ENCODE results near the gene SLC25A51. TPM values are rescaled to one million over a fixed set of nuclear protein-coding genes. Genes with fewer than 3 reads are reported as not detected.

SLC25A51 gene
- total and polyA plus RNA-seq, 4 donors = 6.2 to 30.1 (median 17.3) TPM

- 94 to 96% methylated on average over 4 of the region's 4 CpGs for WGBS, 2 donors
- TF ChIP-seq CTCF (IDR thresholded peaks at IDR 0.05; ENCODE audit: control extremely low read depth, extremely low read depth) = no peak
- H3K4me3 ChIP-seq = no peak overlapping the region
- ATAC-seq (ENCODE audit: insufficient read depth, low FRiP score) (no peak), DNase-seq (no peak)
- peaks cover 6 to 19% (median 9%) of the 10 kb centered on the region in 5 donors for H3K4me1 ChIP-seq (ENCODE audit: control insufficient read depth in 5 of 5, insufficient read depth in 5 of 5, low read length in 5 of 5)
- no peak overlapping the region for H3K27ac ChIP-seq (ENCODE audit: low read depth in 1 of 2, low read length in 1 of 2)
- H3K27me3 ChIP-seq (ENCODE audit: control insufficient read depth in 3 of 3, insufficient read depth in 3 of 3, low read length in 2 of 3) = no peaks in the 10 kb centered on the region
- no peaks in the 10 kb centered on the region for H3K9me3 ChIP-seq (ENCODE audit: control insufficient read depth in 4 of 4, insufficient read depth in 3 of 4, low read length in 3 of 4)
- H3K9ac ChIP-seq (ENCODE audit: insufficient read depth in 1 of 2, low read length in 2 of 2) = no peak overlapping the region
- no peaks in the 10 kb centered on the region for H3K36me3 ChIP-seq (ENCODE audit: control insufficient read depth in 4 of 4, insufficient read depth in 4 of 4, low read length in 4 of 4)
Measured at GRCh38 chr9:37905776-37906175, 1.8 kb upstream of the SLC25A51 start.

- H3K4me3 ChIP-seq = no peak overlapping the region
Measured at GRCh38 chr9:37905131-37905505, 1.2 kb upstream of the SLC25A51 start.

DNA sequence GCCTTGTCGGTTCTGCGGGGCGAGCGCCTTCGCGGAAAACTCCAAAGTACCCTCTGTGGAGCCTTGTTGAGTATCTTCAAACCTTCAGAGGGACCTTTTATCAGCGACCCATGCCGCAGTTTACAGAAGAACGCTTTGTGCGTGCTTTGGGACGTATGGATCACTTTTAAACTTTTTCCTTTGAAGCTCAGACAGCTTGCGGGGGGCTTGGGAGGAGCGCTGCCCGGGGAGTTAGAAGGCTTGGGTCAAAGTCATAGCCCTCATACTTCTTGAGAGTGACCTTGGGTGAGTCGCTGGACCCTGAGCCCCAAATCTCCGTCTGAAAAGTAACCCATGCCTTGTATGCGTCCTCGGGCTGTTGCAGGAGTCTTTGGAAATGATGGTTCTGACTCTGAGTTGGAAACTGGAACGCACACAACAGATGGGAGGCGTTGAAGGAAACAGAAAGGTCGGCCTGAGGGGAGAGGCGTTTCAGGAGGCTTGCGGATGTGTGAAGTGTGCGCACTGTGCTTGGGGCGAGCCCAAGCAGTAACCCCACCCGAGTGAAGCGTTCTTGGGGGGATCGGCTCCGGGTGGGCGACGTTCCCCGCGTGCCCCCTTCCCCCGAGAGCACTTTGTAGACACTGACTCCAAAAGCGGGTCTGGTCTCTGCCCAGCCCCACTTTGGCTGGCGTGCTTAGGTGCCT, 661 bp upstream of the SLC25A51 start:
- peak overlapping the region; percentile 65 to 69 for H3K9ac ChIP-seq (ENCODE audit: insufficient read depth in 1 of 2, low read length in 2 of 2)
- ATAC-seq (ENCODE audit: insufficient read depth, low FRiP score) (no peak), DNase-seq (peak; percentile 38 to 73 (median 71))
- H3K4me1 ChIP-seq (ENCODE audit: control insufficient read depth in 5 of 5, insufficient read depth in 5 of 5, low read length in 5 of 5) = peaks cover 6 to 19% (median 9%) of the 10 kb centered on the region in 5 donors
- H3K9me3 ChIP-seq (ENCODE audit: control insufficient read depth in 4 of 4, insufficient read depth in 3 of 4, low read length in 3 of 4) = no peaks in the 10 kb centered on the region
- no peaks in the 10 kb centered on the region for H3K27me3 ChIP-seq (ENCODE audit: control insufficient read depth in 3 of 3, insufficient read depth in 3 of 3, low read length in 2 of 3)
- 31 to 32% methylated on average over 36 of the region's 36 CpGs for WGBS, 2 donors
- H3K27ac ChIP-seq (ENCODE audit: low read depth in 1 of 2, low read length in 1 of 2) = peak overlapping the region; percentile 72 to 82
- H3K36me3 ChIP-seq (ENCODE audit: control insufficient read depth in 4 of 4, insufficient read depth in 4 of 4, low read length in 4 of 4) = peaks cover 0 to under 1% (median 0%) of the 10 kb centered on the region in 4 donors
- no peak for TF ChIP-seq CTCF (IDR thresholded peaks at IDR 0.05; ENCODE audit: control extremely low read depth, extremely low read depth)
- H3K4me3 ChIP-seq = peak overlapping the region; percentile 75

More at GRCh38 chr9:37905131-37905505, 1.2 kb upstream of the SLC25A51 start:
- 81 to 90% methylated on average over 10 of the region's 10 CpGs for WGBS, 2 donors
- TF ChIP-seq CTCF (IDR thresholded peaks at IDR 0.05; ENCODE audit: control extremely low read depth, extremely low read depth) = no peak
- H3K36me3 ChIP-seq (ENCODE audit: control insufficient read depth in 4 of 4, insufficient read depth in 4 of 4, low read length in 4 of 4) = no peaks in the 10 kb centered on the region
- H3K9ac ChIP-seq (ENCODE audit: insufficient read depth in 1 of 2, low read length in 2 of 2) = no peak overlapping the region
- no peaks in the 10 kb centered on the region for H3K9me3 ChIP-seq (ENCODE audit: control insufficient read depth in 4 of 4, insufficient read depth in 3 of 4, low read length in 3 of 4)
- H3K27ac ChIP-seq (ENCODE audit: low read depth in 1 of 2, low read length in 1 of 2) = peak overlapping the region in 1 of 2 donors; percentile 72
- peaks cover 6 to 19% (median 9%) of the 10 kb centered on the region in 5 donors for H3K4me1 ChIP-seq (ENCODE audit: control insufficient read depth in 5 of 5, insufficient read depth in 5 of 5, low read length in 5 of 5)
- no peaks in the 10 kb centered on the region for H3K27me3 ChIP-seq (ENCODE audit: control insufficient read depth in 3 of 3, insufficient read depth in 3 of 3, low read length in 2 of 3)
- ATAC-seq (ENCODE audit: insufficient read depth, low FRiP score) (no peak), DNase-seq (no peak)

Measured in lung (tissue), 12 donors.